ENCODE measurements around the gene RGSL1. TPM values are rescaled to one million over a fixed set of nuclear protein-coding genes. Genes with fewer than 3 reads are reported as not detected.

The RGSL1 gene
- total and polyA plus RNA-seq, 10 donors: not detected

GRCh38 chr1:182549346-182549745 is 99.4 kb downstream of the RGSL1 start:
- H3K4me3 ChIP-seq: no peak overlapping the region
- peaks cover 0 to 3% (median 0%) of the 10 kb centered on the region in 7 donors for H3K27me3 ChIP-seq (replicated peaks in 1 of 7)
- no peaks in the 10 kb centered on the region for H3K36me3 ChIP-seq
- intact Hi-C loops (cut with DNase I; ENCODE audit: low total_unique reads): no loop called here
- no peak for DNase-seq
- no peaks in the 10 kb centered on the region for H3K4me1 ChIP-seq
- TF ChIP-seq POLR2AphosphoS5 (IDR thresholded peaks at IDR 0.05) (no peak), POLR2A (IDR thresholded peaks at IDR 0.05) (no peak), CTCF (IDR thresholded peaks at IDR 0.05 in 8 of 11, conservative IDR thresholded peaks at IDR 0.05 in 3 of 11) (no peak)
- no peak overlapping the region for H3K27ac ChIP-seq
- H3K9me3 ChIP-seq: peaks cover 0 to 19% (median 13%) of the 10 kb centered on the region in 8 donors

- no peak for TF ChIP-seq POLR2AphosphoS5 (IDR thresholded peaks at IDR 0.05)
- TF ChIP-seq POLR2A (IDR thresholded peaks at IDR 0.05): no peak
- TF ChIP-seq CTCF (IDR thresholded peaks at IDR 0.05 in 8 of 11, conservative IDR thresholded peaks at IDR 0.05 in 3 of 11): no peak
- H3K4me1 ChIP-seq: no peaks in the 10 kb centered on the region
- H3K36me3 ChIP-seq: no peaks in the 10 kb centered on the region
- no peak overlapping the region for H3K4me3 ChIP-seq
- H3K9me3 ChIP-seq: peaks cover 0 to 19% (median 13%) of the 10 kb centered on the region in 8 donors
- H3K27me3 ChIP-seq (replicated peaks in 1 of 7): peaks cover 0 to 3% (median 0%) of the 10 kb centered on the region in 7 donors
- 53 to 64% (median 55%) methylated on average over 1 of the region's 1 CpG for WGBS, 5 donors
- DNase-seq: no peak
- intact Hi-C loops (cut with DNase I; ENCODE audit: low total_unique reads): no loop called here
- H3K27ac ChIP-seq: no peak overlapping the region
Measured at GRCh38 chr1:182549811-182550210, 99.9 kb downstream of the RGSL1 start.

GRCh38 chr1:182552527-182552926 is 102.6 kb downstream of the RGSL1 start:
- no peak overlapping the region for H3K4me3 ChIP-seq
- no peaks in the 10 kb centered on the region for H3K4me1 ChIP-seq
- peaks cover 0 to 19% (median 13%) of the 10 kb centered on the region in 8 donors for H3K9me3 ChIP-seq
- no peak for TF ChIP-seq CTCF (IDR thresholded peaks at IDR 0.05 in 8 of 11, conservative IDR thresholded peaks at IDR 0.05 in 3 of 11)
- no peak for TF ChIP-seq POLR2A (IDR thresholded peaks at IDR 0.05)
- no peak for TF ChIP-seq POLR2AphosphoS5 (IDR thresholded peaks at IDR 0.05)
- no peaks in the 10 kb centered on the region for H3K27me3 ChIP-seq (replicated peaks in 1 of 7)
- H3K27ac ChIP-seq: no peak overlapping the region
- intact Hi-C loops (cut with DNase I; ENCODE audit: low total_unique reads): no loop called here
- 72 to 100% (median 94%) methylated on average over 2 of the region's 2 CpGs for WGBS, 5 donors
- no peak for DNase-seq
- H3K36me3 ChIP-seq: no peaks in the 10 kb centered on the region

GRCh38 chr1:182555493-182555892 is 105.5 kb downstream of the RGSL1 start:
- 84 to 100% (median 86%) methylated on average over 1 of the region's 1 CpG for WGBS, 5 donors
- H3K36me3 ChIP-seq: no peaks in the 10 kb centered on the region
- no peak for DNase-seq
- H3K27me3 ChIP-seq (replicated peaks in 1 of 7): no peaks in the 10 kb centered on the region
- intact Hi-C loops (cut with DNase I; ENCODE audit: low total_unique reads): no loop called here
- H3K4me3 ChIP-seq: no peak overlapping the region
- peaks cover 0 to 19% (median 13%) of the 10 kb centered on the region in 8 donors for H3K9me3 ChIP-seq
- H3K4me1 ChIP-seq: no peaks in the 10 kb centered on the region
- H3K27ac ChIP-seq: no peak overlapping the region
- TF ChIP-seq POLR2A (IDR thresholded peaks at IDR 0.05) (no peak), CTCF (IDR thresholded peaks at IDR 0.05 in 8 of 11, conservative IDR thresholded peaks at IDR 0.05 in 3 of 11) (no peak), POLR2AphosphoS5 (IDR thresholded peaks at IDR 0.05) (no peak)

All from spleen (tissue), 11 donors.